Lower leg skin (tissue), 4 donors: ENCODE results near the gene DHRS9. TPM values are rescaled to one million over a fixed set of nuclear protein-coding genes. Genes with fewer than 3 reads are reported as not detected.

Experiments
- DNase-seq, 2 donors: peaks; one replicate each; pipeline ENCODE4 v3.0.0-alpha.2; 2019; ENCODE audit warnings: low spot score in 2 of 2
- H3K4me3 ChIP-seq: fragments of 200-600 bp; sonication (generic); 2 replicates; pipeline ENCODE4 v1.5.1; 2017; ENCODE audit warnings: mild to moderate bottlenecking, low read depth; ENCODE audit not compliant: poor library complexity, severe bottlenecking
- POLR2A ChIP-seq, 2 donors: fragments of 450-650 bp; IDR thresholded peaks; one replicate each; pipeline ENCODE4 v1.6.1; 2016 to 2017; ENCODE audit warnings: antibody characterized with exemption in 2 of 2, mild to moderate bottlenecking in 1 of 2, moderate library complexity in 1 of 2
- WGBS, 2 donors: methylation state at CpG; one replicate each; pipeline ENCODE4 v1.1.5; 2018; 5-methylcytosine and 5-hydroxymethylcytosine counted together
- intact Hi-C: fragments of 100-400 bp; cut with DNase I; formaldehyde crosslinking; loops from one replicate; pipeline ENCODE4 v1.15.0; 2023; ENCODE audit warnings: low total_unique reads
- total RNA-seq, 4 donors: library from RNA; depleted of rRNA; stranded (reverse); fragments of >200 nt; gene quantifications; one replicate each; pipeline ENCODE4 v1.1.0, GENCODE V29; 2016
- TF ChIP-seq, protein P1 (sequence below), 3 donors: fragments of 450-650 bp; IDR thresholded peaks; one replicate each; pipeline ENCODE4 v1.5.1; 2016; ENCODE audit warnings: antibody characterized with exemption in 3 of 3, mild to moderate bottlenecking in 3 of 3, moderate library complexity in 2 of 3

The DHRS9 gene
- total RNA-seq, result 1 to 10 TPM in 3 of 4 donors, not detected in 1; 1.4 to 3.4 (median 1.9) TPM

DNA sequence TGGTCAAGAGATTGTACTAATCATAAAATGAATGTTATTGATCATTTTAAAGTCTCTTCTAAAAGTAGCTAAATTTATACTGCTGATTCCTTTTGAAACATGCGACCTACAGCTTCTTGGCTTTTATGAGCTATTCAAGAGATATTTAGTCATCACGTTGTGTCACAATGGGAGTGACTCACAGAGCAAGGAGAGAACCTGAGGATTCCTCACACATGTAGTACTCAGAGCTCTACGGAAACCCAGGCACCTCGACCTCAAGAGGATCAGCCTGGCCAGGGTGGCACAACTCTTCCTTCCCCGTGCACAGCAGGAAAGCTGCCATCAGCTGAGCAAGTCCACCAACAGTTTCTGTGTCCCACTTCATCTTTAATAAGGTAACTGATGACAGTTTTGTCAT is at the start of gene DHRS9:
Gene DHRS9, plus strand, starts transcription at position 223 of the 400 bp plus-strand sequence. CDS start 12,019 bp downstream, outside the sequence.
- intact Hi-C loops, result no loop called here

DNA sequence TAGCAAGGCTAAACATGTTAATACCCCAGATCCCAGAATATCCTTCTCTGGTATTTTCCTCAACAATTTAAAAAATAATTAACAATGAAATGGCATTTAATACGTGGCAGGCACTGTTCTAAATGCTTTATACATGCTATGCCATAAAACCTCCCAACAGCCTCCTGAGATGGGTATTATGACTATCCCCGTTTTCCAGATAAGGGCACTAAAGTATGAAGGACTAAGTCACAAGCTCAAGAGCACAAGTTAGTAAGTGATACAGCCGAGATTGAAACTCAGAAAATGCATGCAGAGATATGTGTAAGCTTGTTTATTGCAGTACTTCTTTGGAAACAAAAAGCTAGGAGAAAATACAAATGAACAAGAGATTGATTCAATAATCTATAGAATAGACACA is 46.2 kb upstream of the DHRS9 start:
- WGBS, 2 donors, result 43 to 50% methylated on average over 3 of the region's 3 CpGs
- no peak for TF ChIP-seq POLR2A (IDR thresholded peaks at IDR 0.05)
- TF ChIP-seq, protein P1, sequence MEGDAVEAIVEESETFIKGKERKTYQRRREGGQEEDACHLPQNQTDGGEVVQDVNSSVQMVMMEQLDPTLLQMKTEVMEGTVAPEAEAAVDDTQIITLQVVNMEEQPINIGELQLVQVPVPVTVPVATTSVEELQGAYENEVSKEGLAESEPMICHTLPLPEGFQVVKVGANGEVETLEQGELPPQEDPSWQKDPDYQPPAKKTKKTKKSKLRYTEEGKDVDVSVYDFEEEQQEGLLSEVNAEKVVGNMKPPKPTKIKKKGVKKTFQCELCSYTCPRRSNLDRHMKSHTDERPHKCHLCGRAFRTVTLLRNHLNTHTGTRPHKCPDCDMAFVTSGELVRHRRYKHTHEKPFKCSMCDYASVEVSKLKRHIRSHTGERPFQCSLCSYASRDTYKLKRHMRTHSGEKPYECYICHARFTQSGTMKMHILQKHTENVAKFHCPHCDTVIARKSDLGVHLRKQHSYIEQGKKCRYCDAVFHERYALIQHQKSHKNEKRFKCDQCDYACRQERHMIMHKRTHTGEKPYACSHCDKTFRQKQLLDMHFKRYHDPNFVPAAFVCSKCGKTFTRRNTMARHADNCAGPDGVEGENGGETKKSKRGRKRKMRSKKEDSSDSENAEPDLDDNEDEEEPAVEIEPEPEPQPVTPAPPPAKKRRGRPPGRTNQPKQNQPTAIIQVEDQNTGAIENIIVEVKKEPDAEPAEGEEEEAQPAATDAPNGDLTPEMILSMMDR (IDR thresholded peaks at IDR 0.05), result no peak

More for the DNA sequence above, at the start of gene DHRS9:
- no peak for DNase-seq
- 46% methylated on average over 5 of the region's 5 CpGs for WGBS, 2 donors
- TF ChIP-seq, protein P1 (IDR thresholded peaks at IDR 0.05), result no peak
- TF ChIP-seq POLR2A (IDR thresholded peaks at IDR 0.05), result no peak
- H3K4me3 ChIP-seq, result no peak within 1 kb of the TSS

DNA sequence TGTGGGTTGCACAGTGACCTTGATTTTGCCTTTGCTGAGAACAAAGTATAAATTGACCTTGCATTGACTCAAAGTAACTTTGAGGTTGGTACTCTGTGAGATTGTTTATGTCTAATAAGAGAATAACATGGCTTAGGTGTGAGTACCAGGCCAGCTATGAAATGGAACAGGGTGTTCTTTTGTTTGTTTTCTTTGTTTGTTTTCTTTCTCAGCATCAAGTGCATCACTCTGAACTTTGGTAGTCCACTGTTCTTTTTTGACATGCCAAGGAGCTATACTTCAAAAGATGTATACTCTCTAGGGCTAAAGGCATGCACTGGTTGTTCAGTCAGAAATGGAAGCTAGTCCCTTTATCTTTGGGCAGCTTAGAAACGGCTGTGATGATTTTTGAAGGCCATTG is 43.3 kb upstream of the DHRS9 start:
- TF ChIP-seq, protein P1 (IDR thresholded peaks at IDR 0.05), result no peak
- TF ChIP-seq POLR2A (IDR thresholded peaks at IDR 0.05), result no peak
- intact Hi-C loops, result no loop called here
- no peak overlapping the region for H3K4me3 ChIP-seq
- WGBS, 2 donors, result 69 to 79% methylated on average over 1 of the region's 1 CpG
- no peak for DNase-seq

More for the DNA sequence above, 46.2 kb upstream of the DHRS9 start:
- intact Hi-C loops, result no loop called here
- DNase-seq, result no peak
- no peak overlapping the region for H3K4me3 ChIP-seq

DNA sequence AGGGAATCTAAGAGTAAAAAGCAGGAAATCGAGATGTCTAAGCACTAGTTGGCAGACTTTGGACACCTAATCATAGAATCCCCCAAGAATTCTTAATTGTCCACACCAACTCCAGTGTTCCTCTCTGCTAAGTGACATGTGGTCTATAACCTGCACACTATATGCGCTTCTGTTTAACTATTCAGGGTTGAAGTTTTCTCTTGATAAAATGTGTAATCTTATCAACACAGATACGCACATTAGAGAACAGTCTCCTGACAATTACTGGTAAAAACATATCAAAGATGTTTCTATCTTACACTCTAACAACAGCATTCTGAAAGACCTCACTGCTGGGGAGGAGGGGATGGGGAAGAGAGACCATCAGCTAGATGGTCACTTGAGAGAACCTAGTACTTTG is 42.1 kb upstream of the DHRS9 start:
- WGBS, 2 donors, result 86 to 90% methylated on average over 3 of the region's 3 CpGs
- H3K4me3 ChIP-seq, result no peak overlapping the region
- intact Hi-C loops, result no loop called here
- TF ChIP-seq, protein P1 (IDR thresholded peaks at IDR 0.05), result no peak
- no peak for TF ChIP-seq POLR2A (IDR thresholded peaks at IDR 0.05)
- no peak for DNase-seq

DNA sequence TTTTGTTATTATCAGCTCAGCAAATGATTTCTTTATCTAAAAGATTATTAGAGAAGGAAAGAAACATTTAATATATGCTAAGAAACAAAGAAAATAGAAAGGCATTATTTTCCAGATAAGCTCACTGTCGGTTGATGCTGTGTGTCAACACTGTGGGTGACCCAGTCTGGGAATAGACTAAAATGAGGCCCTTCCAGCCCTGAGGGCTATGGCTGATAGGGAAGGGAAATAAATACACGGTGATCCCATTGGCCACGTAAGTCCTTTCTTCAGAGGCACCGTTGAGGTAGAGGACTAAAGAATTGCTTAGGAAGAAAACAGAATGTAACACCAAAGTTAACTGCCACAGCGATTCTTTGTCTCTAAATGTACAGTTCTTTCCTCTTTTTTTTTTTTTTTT is 40.0 kb upstream of the DHRS9 start:
- WGBS, 2 donors, result 72 to 89% methylated on average over 5 of the region's 5 CpGs

More for the DNA sequence above, 40.0 kb upstream of the DHRS9 start:
- intact Hi-C loops, result no loop called here
- DNase-seq, result no peak
- TF ChIP-seq POLR2A (IDR thresholded peaks at IDR 0.05), result no peak
- TF ChIP-seq, protein P1 (IDR thresholded peaks at IDR 0.05), result no peak
- H3K4me3 ChIP-seq, result no peak overlapping the region
